OCI-LY7 (cell line): ENCODE data around the gene PRKD1.

ENCODE experiments used
- CTCF ChIP-seq: fragments of 200-600 bp; sonication (generic); conservative IDR thresholded peaks from 2 replicates; pipeline ENCODE4 v1.5.1; 2014; ENCODE audit warnings: mild to moderate bottlenecking, antibody characterized with exemption, low read length, moderate library complexity, mixed read lengths
- EZH2phosphoT487 ChIP-seq: fragments of 200-600 bp; sonication (generic); IDR thresholded peaks from 2 replicates; pipeline ENCODE4 v1.6.1; 2018; ENCODE audit warnings: low read depth, borderline replicate concordance, mild to moderate bottlenecking, mixed run types, antibody characterized with exemption, low read length, moderate library complexity, mixed read lengths

DNA sequence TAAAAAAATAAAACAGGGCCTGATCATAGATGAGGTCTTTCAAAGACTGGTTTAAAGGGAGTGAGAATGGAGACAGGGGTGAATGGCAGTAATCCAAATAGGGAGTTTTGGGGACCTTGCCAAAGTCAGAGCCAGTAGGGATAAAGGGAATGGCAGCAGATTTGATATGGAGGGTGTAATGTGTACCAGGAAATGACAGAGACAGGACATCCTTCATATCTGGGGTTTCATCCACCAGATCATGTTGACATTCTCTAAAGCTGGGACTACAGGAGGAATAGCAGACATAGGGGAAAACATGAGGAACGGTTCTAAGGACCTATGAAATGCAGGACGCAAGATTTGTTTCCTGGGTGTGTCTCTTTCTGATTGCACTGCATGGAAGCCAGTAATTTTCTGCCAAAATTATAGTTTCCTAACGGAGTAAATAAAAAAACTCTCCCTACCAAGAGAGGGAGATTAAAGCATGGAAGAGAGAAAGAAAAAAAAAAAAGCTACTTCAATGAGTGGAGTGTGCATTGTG lies 169.9 kb downstream of the PRKD1 start:
- TF ChIP-seq CTCF, result no peak
- no peak for TF ChIP-seq EZH2phosphoT487
